H7 (cell line): Measurements from ENCODE around the gene UBE2L6. TPM values are rescaled to one million over a fixed set of nuclear protein-coding genes. Genes with fewer than 3 reads are reported as not detected.

Experiments
- DNase-seq: peaks from one replicate; pipeline ENCODE4 v3.0.0; 2012
- H3K27me3 ChIP-seq: 2 replicates; pipeline ENCODE4 v1.6.0; 2011; ENCODE audit warnings: mild to moderate bottlenecking, low read length; ENCODE audit not compliant: control insufficient read depth, insufficient read depth
- H3K36me3 ChIP-seq: replicated peaks from 2 replicates; pipeline ENCODE4 v1.5.1; 2011; ENCODE audit warnings: low read length; ENCODE audit not compliant: control insufficient read depth, insufficient read depth
- H3K4me3 ChIP-seq: 2 replicates; pipeline ENCODE4 v1.5.1; 2011; ENCODE audit warnings: low read depth, mild to moderate bottlenecking, control low read depth, low read length, moderate library complexity; ENCODE audit not compliant: insufficient read depth
- total RNA-seq: library from RNA; depleted of rRNA; stranded (reverse); fragments of >200 nt; shearing (Covaris generic); gene quantifications from 2 replicates; pipeline ENCODE4 v1.2.3, GENCODE V29; 2014

Gene UBE2L6
- total RNA-seq, 1 experiment from 2014 or later, result 9.5 TPM

- Histone ChIP-seq H3K36me3 (peaks cover 4% of the 10 kb centered on the region), H3K27me3 (no peaks in the 10 kb centered on the region), H3K4me3 (peak overlapping the region; percentile 64)
- DNase-seq, result no peak
These were observed 37.3 kb downstream of the UBE2L6 start for GRCh38 chr11:57530215-57530595.

GRCh38 chr11:57529012-57529411 lies 38.5 kb downstream of the UBE2L6 start:
- Histone ChIP-seq H3K36me3 (peaks cover 4% of the 10 kb centered on the region), H3K27me3 (no peaks in the 10 kb centered on the region), H3K4me3 (no peak overlapping the region)
- DNase-seq, result no peak

GRCh38 chr11:57527056-57527631 lies 40.3 kb downstream of the UBE2L6 start:
- peaks cover 4% of the 10 kb centered on the region for H3K36me3 ChIP-seq
- no peak overlapping the region for H3K4me3 ChIP-seq
- DNase-seq, result no peak
- no peaks in the 10 kb centered on the region for H3K27me3 ChIP-seq

DNA sequence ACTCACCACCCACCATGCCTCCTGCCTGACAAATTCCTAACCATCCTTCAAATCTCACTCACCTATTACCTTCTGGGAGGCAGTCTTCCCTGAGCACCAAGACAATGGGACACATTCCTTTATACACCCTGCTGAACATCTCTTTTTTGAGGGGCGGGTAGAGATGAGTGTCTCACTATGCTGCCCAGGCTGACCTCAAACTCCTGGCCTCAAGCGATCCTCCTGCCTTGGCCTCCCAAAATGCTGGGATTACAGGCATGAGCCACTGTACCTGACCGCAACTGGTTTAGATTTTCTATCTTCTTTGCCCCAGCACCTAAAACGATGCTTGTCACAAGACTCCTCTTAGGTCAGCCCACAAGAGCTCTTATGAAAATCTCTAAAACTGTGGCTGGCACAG lies 44.1 kb downstream of the UBE2L6 start:
- Histone ChIP-seq H3K36me3 (peaks cover under 1% of the 10 kb centered on the region), H3K27me3 (no peaks in the 10 kb centered on the region), H3K4me3 (no peak overlapping the region)
- DNase-seq, result no peak

GRCh38 chr11:57521116-57521515 lies 46.4 kb downstream of the UBE2L6 start:
- H3K36me3 ChIP-seq, result no peaks in the 10 kb centered on the region
- H3K27me3 ChIP-seq, result peaks cover 2% of the 10 kb centered on the region; the same call in 1 of the 2 replicates
- no peak for DNase-seq
- H3K4me3 ChIP-seq, result no peak overlapping the region

DNA sequence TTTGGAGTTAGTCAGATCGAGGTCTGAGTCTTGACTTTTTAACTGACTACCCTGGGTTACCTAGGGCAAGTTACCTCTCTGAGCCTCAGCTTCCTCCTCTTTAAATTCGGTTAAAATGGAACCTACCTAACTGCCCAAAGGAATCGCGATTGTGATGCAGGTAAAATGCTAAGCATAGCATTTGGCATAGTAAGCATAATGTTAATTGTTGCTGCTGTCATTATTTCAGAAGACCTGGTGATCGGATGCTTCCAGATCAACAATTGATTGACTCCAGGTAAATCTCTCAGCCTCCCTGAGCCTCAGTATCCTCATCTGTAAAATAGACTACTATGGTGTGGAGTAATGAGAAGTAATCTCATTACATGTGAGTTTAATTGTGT lies 51.4 kb downstream of the UBE2L6 start:
- Histone ChIP-seq H3K36me3 (no peaks in the 10 kb centered on the region), H3K27me3 (peaks cover 20% of the 10 kb centered on the region), H3K4me3 (peak overlapping the region; percentile 85)
- DNase-seq, result no peak

- Histone ChIP-seq H3K4me3 (peak within 1 kb of the TSS; percentile 85), H3K36me3 (no peaks in the 10 kb centered on the region), H3K27me3 (peaks cover 20% of the 10 kb centered on the region)
- peak; percentile 83 for DNase-seq
These were observed 52.0 kb downstream of the UBE2L6 start, which contains the start of gene SLC43A1 for GRCh38 chr11:57515332-57516060. Gene SLC43A1 (minus strand): TSS chr11:57515702. CDS start chr11:57514111, 1,591 bp downstream.

GRCh38 chr11:57514538-57515331 lies 52.7 kb downstream of the UBE2L6 start:
- peaks cover 20% of the 10 kb centered on the region for H3K27me3 ChIP-seq
- peak overlapping the region; percentile 85 for H3K4me3 ChIP-seq
- H3K36me3 ChIP-seq, result no peaks in the 10 kb centered on the region
- DNase-seq, result peak; percentile 87

DNA sequence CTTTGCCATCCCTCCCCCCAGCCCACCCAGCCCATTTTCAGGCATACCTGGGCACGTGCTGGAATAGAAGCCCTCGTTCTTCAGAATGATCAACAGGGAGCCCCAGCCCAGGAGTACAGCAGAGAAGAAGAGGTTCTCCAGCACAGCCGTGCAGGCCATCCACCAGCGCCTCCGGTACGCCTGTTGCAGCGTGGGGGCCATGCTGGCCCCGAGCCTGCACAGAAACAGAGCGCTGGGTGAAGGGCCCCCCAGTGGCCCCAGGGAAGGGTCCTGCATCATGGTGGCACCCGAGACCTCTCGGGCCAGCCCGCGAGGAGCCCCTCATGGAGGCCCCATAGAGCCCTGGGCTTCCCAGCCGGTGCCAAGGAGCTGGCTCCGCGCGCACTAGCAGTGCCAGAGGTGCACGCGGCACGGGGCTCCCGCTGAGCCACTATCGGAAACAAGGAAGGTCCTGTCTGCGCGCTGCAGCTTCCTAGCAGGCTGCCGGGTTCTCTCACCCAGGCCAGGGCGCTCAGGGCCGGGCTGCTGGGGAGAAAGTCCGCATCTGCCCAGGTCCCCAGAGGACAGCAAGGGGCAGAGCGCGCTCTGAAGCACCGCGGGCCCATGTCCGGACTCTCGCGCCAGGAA lies 53.4 kb downstream of the UBE2L6 start:
- Histone ChIP-seq H3K36me3 (no peaks in the 10 kb centered on the region), H3K4me3 (peak overlapping the region; percentile 85), H3K27me3 (peaks cover 20% of the 10 kb centered on the region)
- peak; percentile 84 for DNase-seq

GRCh38 chr11:57513452-57513795 lies 54.0 kb downstream of the UBE2L6 start:
- no peak for DNase-seq
- peaks cover 20% of the 10 kb centered on the region for H3K27me3 ChIP-seq
- no peaks in the 10 kb centered on the region for H3K36me3 ChIP-seq
- H3K4me3 ChIP-seq, result peak overlapping the region; percentile 85

DNA sequence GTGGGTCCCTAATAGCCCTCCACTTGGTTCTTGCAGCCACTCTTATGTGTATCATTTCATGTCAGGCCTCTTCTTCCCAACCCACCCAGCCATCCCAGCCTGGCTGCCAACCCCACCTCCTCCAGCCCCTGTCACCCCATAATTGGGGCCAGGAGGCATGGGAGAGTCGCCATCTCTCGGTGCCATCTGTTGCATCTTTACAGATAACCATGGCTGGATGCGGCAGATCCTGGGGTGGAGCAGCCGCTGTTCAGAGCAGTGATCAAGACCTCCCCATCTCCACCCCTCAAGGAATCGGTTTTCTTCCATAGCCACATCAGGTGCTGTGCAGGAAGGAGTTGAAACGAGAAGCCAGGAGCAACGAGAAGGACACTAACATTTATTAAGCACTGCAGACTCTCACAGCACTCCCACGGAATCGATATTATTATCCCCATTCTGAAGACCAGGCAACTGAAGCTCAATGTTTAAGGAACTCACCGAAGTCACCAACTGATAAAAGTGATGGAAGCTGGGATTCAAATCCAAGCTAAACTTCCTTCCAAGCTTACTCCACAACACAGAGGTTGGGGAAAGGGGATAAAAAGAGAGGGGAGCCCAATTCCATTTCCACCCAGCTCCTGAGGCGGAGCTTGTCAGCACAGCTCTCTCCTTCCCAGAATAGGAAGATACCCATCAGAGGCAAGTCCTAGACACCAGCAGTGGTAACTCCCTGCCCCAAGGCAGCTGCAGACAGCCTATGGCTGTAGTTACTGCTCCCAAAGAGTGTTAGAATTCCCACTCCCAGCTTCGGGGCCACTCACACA lies 54.6 kb downstream of the UBE2L6 start:
- Histone ChIP-seq H3K36me3 (no peaks in the 10 kb centered on the region), H3K4me3 (no peak overlapping the region), H3K27me3 (peaks cover 20% of the 10 kb centered on the region)
- DNase-seq, result no peak

- peaks cover 18% of the 10 kb centered on the region for H3K27me3 ChIP-seq
- no peak for DNase-seq
- no peak overlapping the region for H3K4me3 ChIP-seq
- H3K36me3 ChIP-seq, result no peaks in the 10 kb centered on the region
These were observed 55.6 kb downstream of the UBE2L6 start for GRCh38 chr11:57511741-57512430.

DNA sequence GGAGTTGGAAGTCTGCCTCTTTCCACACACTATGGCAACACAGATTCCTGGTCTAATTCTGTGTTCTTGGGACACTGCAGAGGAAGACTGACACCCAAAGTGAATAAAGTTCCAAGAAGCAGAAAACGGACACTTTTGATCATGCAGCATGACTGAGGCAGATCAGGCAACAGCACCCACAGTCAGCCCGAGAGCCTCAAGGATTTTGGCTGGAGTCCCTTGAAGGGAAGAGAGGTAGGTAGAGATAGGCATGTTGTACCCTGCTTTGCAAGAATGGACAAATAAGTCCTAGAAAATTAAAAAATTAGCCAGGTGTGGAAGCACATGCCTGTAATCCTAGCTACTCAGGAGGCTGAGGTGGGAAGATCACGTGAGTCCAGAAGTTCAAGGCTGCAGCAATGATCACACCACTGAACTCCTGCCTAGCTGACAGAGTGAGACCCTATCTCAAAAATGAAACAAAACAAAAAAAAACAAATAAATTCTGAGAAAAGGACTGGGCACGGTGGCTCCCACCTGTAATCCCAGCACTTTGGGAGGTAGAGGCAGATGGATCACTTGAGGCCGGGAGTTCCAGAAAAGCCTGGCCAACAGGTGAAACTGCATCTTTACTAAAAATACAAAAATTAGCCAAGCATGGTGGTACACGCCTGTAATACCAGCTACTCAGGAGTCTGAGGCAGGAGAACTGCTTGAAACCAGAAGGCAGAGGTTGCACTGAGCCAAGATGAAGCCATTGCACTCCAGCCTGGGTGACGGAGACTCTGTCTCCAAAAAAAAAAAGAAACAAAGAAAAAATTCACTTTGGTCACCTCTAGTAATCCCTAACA lies 58.9 kb downstream of the UBE2L6 start:
- Histone ChIP-seq H3K27me3 (peaks cover 1% of the 10 kb centered on the region; the same call in 1 of the 2 replicates), H3K4me3 (no peak overlapping the region), H3K36me3 (no peaks in the 10 kb centered on the region)
- DNase-seq, result no peak
